M059J (cell line): ENCODE results near the gene UBE2A. TPM values are rescaled to one million over a fixed set of nuclear protein-coding genes. Genes with fewer than 3 reads are reported as not detected.

Source experiments
- DNase-seq: peaks from one replicate; pipeline ENCODE4 v3.0.0-alpha.2; 2012; ENCODE audit warnings: low read depth
- total RNA-seq: library from RNA; depleted of rRNA; stranded (reverse); fragments of >200 nt; shearing (Covaris generic); gene quantifications from 2 replicates; pipeline ENCODE4 v1.2.3, GENCODE V29; 2014; rRNA removed

UBE2A gene
- total RNA-seq = 110 and 132 TPM in 2 replicates

GRCh38 chrX:119574394-119575266, at the start of gene UBE2A:
UBE2A (plus strand) TSS chrX:119574563; CDS start chrX:119574712, 149 bp downstream.
- DNase-seq = peak; percentile 91

- DNase-seq = no peak
Measured at GRCh38 chrX:119529345-119530276, 44.8 kb upstream of the UBE2A start.

- peak; percentile 24 for DNase-seq
Measured at GRCh38 chrX:119537487-119537886, 36.9 kb upstream of the UBE2A start.

GRCh38 chrX:119539872-119540271, 34.5 kb upstream of the UBE2A start:
- no peak for DNase-seq

- peak; percentile 90 for DNase-seq
Measured at GRCh38 chrX:119541188-119541587, 33.2 kb upstream of the UBE2A start.

- no peak for DNase-seq
Measured at GRCh38 chrX:119549327-119550016, 24.9 kb upstream of the UBE2A start.

- no peak for DNase-seq
Measured at GRCh38 chrX:119552508-119552907, 21.9 kb upstream of the UBE2A start.

- DNase-seq = peak; percentile 98
Measured at GRCh38 chrX:119565107-119565663, 9.2 kb upstream of the UBE2A start, which contains the start of gene STEEP1. STEEP1 (minus strand) TSS chrX:119565409; CDS start chrX:119565355, 54 bp downstream.

- DNase-seq = no peak
Measured at GRCh38 chrX:119570351-119570835, 4.0 kb upstream of the UBE2A start.

- no peak for DNase-seq
Measured at GRCh38 chrX:119573222-119573621, 1.1 kb upstream of the UBE2A start.

- peak; percentile 71 for DNase-seq
Measured at GRCh38 chrX:119573840-119574393, 446 bp upstream of the UBE2A start.

- no peak for DNase-seq
Measured at GRCh38 chrX:119579414-119579813, 5.1 kb downstream of the UBE2A start.

- DNase-seq = no peak
Measured at GRCh38 chrX:119583431-119584059, 9.2 kb downstream of the UBE2A start.

- no peak for DNase-seq
Measured at GRCh38 chrX:119589810-119590209, 15.4 kb downstream of the UBE2A start.

- DNase-seq = peak; percentile 24
Measured at GRCh38 chrX:119602701-119603255, 28.4 kb downstream of the UBE2A start.

- no peak for DNase-seq
Measured at GRCh38 chrX:119604766-119605463, 30.6 kb downstream of the UBE2A start.

GRCh38 chrX:119605464-119606279, 31.3 kb downstream of the UBE2A start:
- peak; percentile 31 for DNase-seq

- peak; percentile 97 for DNase-seq
Measured at GRCh38 chrX:119606280-119607017, 32.1 kb downstream of the UBE2A start, which contains the start of gene NKRF. NKRF (minus strand) TSS chrX:119606424.
